ENCODE results near the gene GNG7.
"Not testable (repeated sequence)": the region's sequence is repeated elsewhere in the genome, so short reads cannot be mapped to it uniquely, and the experiment has no call there.

GNG7 gene

GRCh38 chr19:2616741-2617392 lies 85.6 kb downstream of the GNG7 start:
- no peak for DNase-seq

- DNase-seq = no peak
Observed at GRCh38 chr19:2615782-2616181, 86.7 kb downstream of the GNG7 start.

- peak; percentile 87 for DNase-seq
Observed at GRCh38 chr19:2613507-2614295, 88.8 kb downstream of the GNG7 start.

- DNase-seq = no peak
Observed at GRCh38 chr19:2612619-2613249, 89.8 kb downstream of the GNG7 start.

GRCh38 chr19:2611483-2612464 lies 90.7 kb downstream of the GNG7 start:
- no peak for DNase-seq

GRCh38 chr19:2610637-2611482 lies 91.6 kb downstream of the GNG7 start:
- peak; percentile 98 for DNase-seq

GRCh38 chr19:2609389-2610116 lies 92.9 kb downstream of the GNG7 start:
- DNase-seq = no peak

- DNase-seq = not testable (repeated sequence)
Observed at GRCh38 chr19:2609034-2609388, 93.5 kb downstream of the GNG7 start.

GRCh38 chr19:2608602-2608922 lies 93.9 kb downstream of the GNG7 start:
- no peak for DNase-seq

GRCh38 chr19:2607712-2608601 lies 94.5 kb downstream of the GNG7 start:
- DNase-seq = peak; percentile 93

- DNase-seq = not testable (repeated sequence)
Observed at GRCh38 chr19:2606774-2607173, 95.7 kb downstream of the GNG7 start.

GRCh38 chr19:2605889-2606288 lies 96.6 kb downstream of the GNG7 start:
- not testable (repeated sequence) for DNase-seq

GRCh38 chr19:2604747-2605329 lies 97.7 kb downstream of the GNG7 start:
- DNase-seq = no peak

- no peak for DNase-seq
Observed at GRCh38 chr19:2603334-2603733, 99.2 kb downstream of the GNG7 start.

- DNase-seq = no peak
Observed at GRCh38 chr19:2602391-2603181, 99.9 kb downstream of the GNG7 start.

- no peak for DNase-seq
Observed at GRCh38 chr19:2600914-2601870, 101.3 kb downstream of the GNG7 start.

- no peak for DNase-seq
Observed at GRCh38 chr19:2594319-2594718, 108.2 kb downstream of the GNG7 start.

- DNase-seq = no peak
Observed at GRCh38 chr19:2592824-2593223, 109.7 kb downstream of the GNG7 start.

Data from activated CD8-positive, alpha-beta memory T cell treated with anti-CD3 and anti-CD28 coated beads for 24 hours (primary cell).